HEK293 (cell line): Measurements from ENCODE around the gene PNPLA5.

Experiments
- ZNF140 ChIP-seq: fragments of 450-650 bp; formaldehyde crosslinking; IDR thresholded peaks from 2 replicates; pipeline ENCODE4 v1.5.1; 2016; ENCODE audit warnings: missing biosample characterization, missing genetic modification characterization
- ZNF274 ChIP-seq, 2 experiments: fragments of 200-500 bp in 1 of 2; fragments of 450-650 bp in 1 of 2; sonication (Bioruptor generic) in 1 of 2; formaldehyde crosslinking in 1 of 2; IDR thresholded peaks; 2 replicates each; pipeline versions ENCODE4 v1.5.1 to v1.6.1; 2014 to 2016; ENCODE audit warnings: borderline replicate concordance in 1 of 2, inconsistent platforms in 1 of 2, low read length in 1 of 2, missing biosample characterization in 1 of 2, missing genetic modification characterization in 1 of 2
- ZNF626 ChIP-seq: fragments of 450-650 bp; sonication (Bioruptor Pico); formaldehyde crosslinking; IDR thresholded peaks from 2 replicates; pipeline ENCODE4 v1.5.1; 2018; ENCODE audit warnings: missing biosample characterization, missing genetic modification characterization, inconsistent platforms
- ZNF664 ChIP-seq: fragments of 450-650 bp; formaldehyde crosslinking; IDR thresholded peaks from 2 replicates; pipeline ENCODE4 v1.5.1; 2016; ENCODE audit warnings: missing biosample characterization, missing genetic modification characterization
- TF ChIP-seq, protein P1 (sequence below): fragments of 450-650 bp; formaldehyde crosslinking; IDR thresholded peaks from 2 replicates; pipeline ENCODE4 v1.5.1; 2016; ENCODE audit warnings: missing biosample characterization, missing genetic modification characterization
- TF ChIP-seq, protein P2 (sequence below): fragments of 450-650 bp; formaldehyde crosslinking; optimal IDR thresholded peaks from 2 replicates; pipeline ENCODE3; 2016; ENCODE audit warnings: missing biosample characterization, mild to moderate bottlenecking, missing genetic modification characterization
- TF ChIP-seq, protein P3 (sequence below): fragments of 450-650 bp; formaldehyde crosslinking; IDR thresholded peaks from 2 replicates; pipeline ENCODE4 v1.5.1; 2016; ENCODE audit warnings: missing biosample characterization, missing genetic modification characterization

DNA sequence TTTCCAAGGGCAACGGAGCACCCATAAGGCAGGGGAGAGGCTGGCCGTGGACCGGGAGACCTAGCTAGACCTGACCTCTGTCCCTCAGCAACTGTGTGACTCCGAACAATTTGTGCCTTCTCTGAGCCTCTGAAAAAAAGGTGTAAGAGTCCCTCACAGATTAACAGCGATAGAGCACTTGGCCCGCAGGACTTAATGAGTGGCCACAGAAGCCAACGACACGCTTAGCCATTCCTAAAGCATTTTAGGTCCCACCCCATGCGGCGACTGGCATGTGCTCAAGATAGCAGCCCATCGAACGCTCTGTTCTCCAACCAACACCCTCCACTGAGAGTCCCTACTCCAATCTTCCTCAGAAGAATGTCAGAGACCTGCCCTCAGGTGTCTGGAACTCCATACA, 31.0 kb downstream of the PNPLA5 start:
- TF ChIP-seq, protein P1, sequence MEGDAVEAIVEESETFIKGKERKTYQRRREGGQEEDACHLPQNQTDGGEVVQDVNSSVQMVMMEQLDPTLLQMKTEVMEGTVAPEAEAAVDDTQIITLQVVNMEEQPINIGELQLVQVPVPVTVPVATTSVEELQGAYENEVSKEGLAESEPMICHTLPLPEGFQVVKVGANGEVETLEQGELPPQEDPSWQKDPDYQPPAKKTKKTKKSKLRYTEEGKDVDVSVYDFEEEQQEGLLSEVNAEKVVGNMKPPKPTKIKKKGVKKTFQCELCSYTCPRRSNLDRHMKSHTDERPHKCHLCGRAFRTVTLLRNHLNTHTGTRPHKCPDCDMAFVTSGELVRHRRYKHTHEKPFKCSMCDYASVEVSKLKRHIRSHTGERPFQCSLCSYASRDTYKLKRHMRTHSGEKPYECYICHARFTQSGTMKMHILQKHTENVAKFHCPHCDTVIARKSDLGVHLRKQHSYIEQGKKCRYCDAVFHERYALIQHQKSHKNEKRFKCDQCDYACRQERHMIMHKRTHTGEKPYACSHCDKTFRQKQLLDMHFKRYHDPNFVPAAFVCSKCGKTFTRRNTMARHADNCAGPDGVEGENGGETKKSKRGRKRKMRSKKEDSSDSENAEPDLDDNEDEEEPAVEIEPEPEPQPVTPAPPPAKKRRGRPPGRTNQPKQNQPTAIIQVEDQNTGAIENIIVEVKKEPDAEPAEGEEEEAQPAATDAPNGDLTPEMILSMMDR (tag by site-specific recombination) = no peak
- TF ChIP-seq, protein P2, sequence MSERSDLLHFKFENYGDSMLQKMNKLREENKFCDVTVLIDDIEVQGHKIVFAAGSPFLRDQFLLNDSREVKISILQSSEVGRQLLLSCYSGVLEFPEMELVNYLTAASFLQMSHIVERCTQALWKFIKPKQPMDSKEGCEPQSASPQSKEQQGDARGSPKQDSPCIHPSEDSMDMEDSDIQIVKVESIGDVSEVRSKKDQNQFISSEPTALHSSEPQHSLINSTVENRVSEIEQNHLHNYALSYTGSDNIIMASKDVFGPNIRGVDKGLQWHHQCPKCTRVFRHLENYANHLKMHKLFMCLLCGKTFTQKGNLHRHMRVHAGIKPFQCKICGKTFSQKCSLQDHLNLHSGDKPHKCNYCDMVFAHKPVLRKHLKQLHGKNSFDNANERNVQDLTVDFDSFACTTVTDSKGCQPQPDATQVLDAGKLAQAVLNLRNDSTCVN (tag by site-specific recombination) = no peak
- TF ChIP-seq ZNF626 (tag by site-specific recombination) (no peak), ZNF274 (IDR thresholded peaks at IDR 0.05; ENCODE audit: low read length) (no peak), ZNF274 (tag by site-specific recombination; IDR thresholded peaks at IDR 0.05; ENCODE audit: borderline replicate concordance) (no peak), ZNF664 (tag by site-specific recombination) (no peak), ZNF140 (tag by site-specific recombination) (no peak)
- TF ChIP-seq, protein P3, sequence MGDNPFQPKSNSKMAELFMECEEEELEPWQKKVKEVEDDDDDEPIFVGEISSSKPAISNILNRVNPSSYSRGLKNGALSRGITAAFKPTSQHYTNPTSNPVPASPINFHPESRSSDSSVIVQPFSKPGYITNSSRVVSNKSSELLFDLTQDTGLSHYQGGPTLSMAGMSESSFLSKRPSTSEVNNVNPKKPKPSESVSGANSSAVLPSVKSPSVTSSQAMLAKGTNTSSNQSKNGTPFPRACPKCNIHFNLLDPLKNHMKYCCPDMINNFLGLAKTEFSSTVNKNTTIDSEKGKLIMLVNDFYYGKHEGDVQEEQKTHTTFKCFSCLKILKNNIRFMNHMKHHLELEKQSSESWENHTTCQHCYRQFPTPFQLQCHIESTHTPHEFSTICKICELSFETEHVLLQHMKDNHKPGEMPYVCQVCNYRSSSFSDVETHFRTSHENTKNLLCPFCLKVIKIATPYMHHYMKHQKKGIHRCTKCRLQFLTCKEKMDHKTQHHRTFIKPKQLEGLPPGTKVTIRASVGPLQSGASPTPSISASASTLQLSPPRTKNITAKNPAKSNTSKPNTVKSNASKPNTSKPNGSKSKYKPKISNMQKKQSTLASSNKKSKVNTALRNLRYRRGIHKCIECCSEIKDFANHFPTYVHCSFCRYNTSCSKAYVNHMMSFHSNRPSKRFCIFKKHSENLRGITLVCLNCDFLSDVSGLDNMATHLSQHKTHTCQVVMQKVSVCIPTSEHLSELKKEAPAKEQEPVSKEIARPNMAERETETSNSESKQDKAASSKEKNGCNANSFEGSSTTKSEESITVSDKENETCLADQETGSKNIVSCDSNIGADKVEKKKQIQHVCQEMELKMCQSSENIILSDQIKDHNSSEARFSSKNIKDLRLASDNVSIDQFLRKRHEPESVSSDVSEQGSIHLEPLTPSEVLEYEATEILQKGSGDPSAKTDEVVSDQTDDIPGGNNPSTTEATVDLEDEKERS (tag by site-specific recombination) = no peak
